ENCODE results near the gene SMARCE1.

The SMARCE1 gene

GRCh38 chr17:40645291-40645690, 2.3 kb downstream of the SMARCE1 start:
- no peak for DNase-seq

DNA sequence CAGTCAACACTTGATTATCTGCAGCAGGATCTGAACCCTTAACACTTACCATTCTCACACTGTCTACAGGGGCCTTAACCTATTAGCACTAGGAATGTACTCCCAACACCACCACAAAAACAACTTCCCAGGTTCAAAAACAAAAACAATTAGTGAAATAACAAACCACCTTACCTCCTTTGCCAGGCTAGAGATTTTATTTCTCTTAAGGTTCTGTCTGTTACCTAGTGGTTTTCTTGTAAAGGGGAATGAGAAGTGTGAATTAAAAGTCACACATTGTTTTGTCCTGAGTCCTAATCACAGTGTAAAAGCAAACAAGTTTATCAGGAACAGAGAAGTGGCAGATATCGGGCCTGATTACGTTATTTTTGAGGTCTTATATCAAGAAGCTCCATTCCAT, 9.7 kb downstream of the SMARCE1 start:
- no peak for DNase-seq

- no peak for DNase-seq
These were observed 13.7 kb downstream of the SMARCE1 start for GRCh38 chr17:40633871-40634270.

- DNase-seq, result no peak
These were observed 15.4 kb downstream of the SMARCE1 start for GRCh38 chr17:40632216-40632615.

DNA sequence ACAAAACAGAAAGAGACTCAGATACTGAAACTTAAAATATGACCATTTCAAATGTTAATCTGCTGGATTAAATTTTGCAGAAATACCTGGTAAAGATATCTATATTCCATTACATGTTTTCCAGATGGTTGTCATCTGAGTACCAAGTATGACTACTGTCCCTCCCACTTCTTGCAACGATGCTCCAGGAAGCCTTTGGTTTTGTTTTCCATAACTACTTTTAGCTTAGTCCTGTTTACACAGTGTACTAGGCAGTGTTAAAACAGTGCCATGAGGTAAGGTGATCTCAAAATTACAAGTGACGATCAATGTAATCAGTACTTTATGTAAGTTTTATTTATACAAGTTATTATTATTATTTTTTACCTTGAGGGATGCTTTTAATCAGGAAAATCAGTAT, 17.8 kb downstream of the SMARCE1 start:
- DNase-seq, result no peak

DNA sequence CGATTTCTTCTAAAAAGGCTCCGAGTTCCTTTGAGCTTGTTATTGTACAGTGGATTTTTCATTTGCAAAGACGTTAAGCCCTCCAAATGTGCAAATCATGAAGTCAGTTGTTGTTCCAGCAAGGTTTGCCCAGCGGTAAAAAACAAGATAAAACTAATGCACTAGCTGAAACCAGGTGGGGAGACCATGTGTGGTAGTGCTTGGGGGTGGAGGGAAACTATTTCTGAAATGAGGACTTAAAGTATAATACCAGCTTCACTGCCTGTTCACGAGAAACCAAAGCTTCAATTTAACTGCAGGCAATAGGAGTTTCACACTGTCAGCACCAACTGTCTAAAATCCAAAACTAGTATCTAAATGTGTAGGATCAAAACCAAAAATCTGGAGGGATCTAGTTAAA, 22.3 kb downstream of the SMARCE1 start:
- no peak for DNase-seq

GRCh38 chr17:40623419-40624210, 24.0 kb downstream of the SMARCE1 start:
- DNase-seq, result no peak

DNA sequence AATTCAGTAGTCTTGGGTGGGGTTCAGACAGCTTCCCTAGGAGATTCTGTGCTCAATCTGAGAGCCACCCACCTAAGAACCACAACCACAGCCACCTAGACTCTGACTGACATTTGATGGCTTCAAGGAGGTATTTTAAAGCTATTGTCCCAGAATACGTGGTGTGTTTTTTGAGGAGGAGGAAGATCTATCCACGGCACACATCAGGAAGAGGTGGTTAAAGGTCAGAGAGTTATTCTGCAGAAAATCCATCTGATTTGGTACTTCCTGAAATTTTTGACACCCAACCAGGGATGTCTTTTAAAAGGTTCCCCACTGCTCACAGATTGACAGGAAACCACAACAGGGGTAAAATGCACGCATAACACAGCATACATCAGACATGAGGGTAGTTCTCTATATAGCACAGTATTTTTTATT, 25.1 kb downstream of the SMARCE1 start:
- no peak for DNase-seq

DNA sequence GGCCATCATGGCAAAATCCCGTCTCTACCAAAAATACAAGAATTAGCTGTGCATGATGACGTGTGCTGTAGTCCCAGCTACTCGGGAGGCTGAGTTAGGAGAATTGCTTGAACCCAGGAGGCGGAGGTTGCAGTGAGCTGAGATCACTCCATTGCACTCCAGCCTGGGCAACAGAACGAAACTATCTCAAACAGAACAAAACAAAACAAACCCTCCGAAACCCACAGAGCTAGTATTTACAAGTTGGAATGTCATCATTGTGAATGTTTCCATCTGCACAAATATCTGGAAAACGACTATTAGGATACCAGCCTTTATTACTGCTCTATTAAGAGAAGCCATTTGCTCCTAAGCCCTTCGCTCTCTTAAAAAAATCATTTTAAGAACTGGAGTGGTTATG, 26.0 kb downstream of the SMARCE1 start:
- DNase-seq, result no peak

DNA sequence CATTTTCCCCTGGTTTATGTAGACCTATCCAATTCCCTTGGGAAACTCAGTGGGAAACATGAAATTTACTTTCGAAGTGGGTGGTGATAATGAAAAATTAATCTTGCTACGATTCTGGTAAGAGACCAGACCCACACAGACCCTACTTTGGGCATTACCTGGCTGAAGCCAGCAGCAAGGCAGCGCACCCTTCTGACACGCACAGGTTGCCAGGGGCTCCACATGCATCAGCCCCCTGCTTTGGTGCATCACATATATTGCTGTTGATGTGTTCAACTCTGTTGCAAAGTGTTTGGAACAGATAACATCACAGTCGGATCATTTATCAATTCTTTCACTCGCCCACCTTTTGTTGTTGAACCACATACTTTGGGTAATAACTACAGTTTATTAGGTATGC, 26.6 kb downstream of the SMARCE1 start:
- no peak for DNase-seq

DNA sequence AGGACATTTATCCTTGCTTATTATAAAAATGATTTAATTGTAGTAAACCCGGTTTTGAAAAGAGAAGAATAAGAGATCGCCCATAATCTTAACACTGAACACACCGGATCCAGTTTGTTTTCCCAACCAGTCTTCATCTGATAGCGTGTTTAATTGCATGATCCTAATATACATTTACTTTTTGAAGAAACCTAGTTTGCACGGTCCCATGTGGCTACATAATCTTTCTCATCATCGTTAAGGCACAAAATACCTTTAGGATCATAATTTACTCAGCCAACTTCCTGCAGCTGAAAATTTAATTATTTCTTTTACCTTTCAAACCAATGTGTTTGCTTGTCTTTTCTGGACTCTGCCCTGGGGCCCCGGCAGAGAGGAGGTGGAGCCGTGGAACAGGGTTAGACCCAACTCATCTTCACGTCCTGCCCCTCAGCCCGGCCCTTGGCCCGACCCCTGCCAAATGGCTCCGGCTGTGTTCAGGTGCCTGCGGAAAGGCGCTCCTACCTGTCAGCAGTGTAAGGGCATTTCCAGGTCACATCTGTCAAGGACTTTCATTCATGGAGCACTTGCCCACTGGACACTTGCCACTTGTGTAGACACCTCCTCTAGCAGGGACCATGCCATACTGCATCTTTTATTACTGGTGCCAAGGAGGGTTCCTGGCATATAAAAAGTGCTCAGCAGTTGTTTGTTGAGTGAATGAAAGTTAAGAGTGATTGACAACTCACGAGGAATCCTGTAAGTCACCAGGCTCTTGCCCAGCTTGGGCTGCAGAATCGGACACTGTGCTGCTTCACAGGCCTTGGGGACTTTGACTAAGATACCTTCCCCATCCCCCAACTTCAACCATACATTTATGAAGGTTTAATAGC, 28.6 kb downstream of the SMARCE1 start:
- no peak for DNase-seq

GRCh38 chr17:40617678-40618240, 29.9 kb downstream of the SMARCE1 start:
- no peak for DNase-seq

DNA sequence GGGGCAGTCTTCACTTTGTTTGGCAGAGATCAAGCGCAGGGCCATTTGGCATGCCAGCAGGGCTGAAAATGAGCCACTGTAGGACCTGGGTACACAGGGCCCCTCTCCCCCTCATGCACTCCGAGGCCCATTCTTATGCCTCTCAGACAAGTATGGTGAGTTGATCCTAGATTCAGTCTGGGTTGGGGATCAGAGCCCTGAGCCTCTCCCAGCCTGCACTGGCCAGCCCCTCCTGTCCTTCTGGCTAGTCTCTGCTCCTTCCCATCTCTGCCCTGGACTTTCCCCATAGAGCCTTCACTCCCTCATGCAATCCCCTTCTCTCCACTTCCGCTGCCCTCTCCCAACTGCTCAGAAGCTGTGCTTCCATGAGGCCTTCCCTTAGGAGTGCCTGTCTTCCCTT, 31.0 kb downstream of the SMARCE1 start:
- no peak for DNase-seq

DNA sequence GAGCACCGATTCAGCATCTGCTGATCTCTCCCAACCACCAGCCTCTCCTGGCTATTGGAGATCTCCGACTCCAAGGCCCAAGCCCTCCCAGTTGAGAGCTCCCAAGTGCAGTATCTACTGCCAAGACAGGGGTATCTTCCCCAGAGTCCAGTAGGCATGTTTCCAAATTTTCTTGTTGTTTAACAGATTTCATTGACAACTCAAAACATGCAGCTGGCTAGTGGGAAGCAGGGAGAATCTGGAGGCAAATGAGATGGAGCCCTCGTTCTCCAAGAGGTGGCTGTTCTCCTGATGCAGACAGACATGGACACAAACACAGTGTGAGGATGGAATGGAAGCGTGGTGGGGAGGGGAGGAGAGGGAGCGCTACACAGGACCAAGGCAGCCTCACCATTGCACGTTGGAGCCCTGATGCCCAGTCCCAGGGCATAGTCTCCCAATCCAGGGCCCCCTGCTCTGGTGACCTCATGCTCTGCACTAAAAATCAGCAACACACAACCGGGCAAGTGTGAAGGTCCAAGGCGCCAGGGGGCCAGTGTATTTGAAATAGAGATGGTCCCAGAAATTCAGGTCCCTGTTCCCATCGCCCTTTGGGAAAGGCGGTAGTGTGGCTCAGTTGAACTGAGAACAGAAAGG, 31.7 kb downstream of the SMARCE1 start:
- DNase-seq, result no peak

- no peak for DNase-seq
These were observed 32.4 kb downstream of the SMARCE1 start for GRCh38 chr17:40615068-40615840.

DNA sequence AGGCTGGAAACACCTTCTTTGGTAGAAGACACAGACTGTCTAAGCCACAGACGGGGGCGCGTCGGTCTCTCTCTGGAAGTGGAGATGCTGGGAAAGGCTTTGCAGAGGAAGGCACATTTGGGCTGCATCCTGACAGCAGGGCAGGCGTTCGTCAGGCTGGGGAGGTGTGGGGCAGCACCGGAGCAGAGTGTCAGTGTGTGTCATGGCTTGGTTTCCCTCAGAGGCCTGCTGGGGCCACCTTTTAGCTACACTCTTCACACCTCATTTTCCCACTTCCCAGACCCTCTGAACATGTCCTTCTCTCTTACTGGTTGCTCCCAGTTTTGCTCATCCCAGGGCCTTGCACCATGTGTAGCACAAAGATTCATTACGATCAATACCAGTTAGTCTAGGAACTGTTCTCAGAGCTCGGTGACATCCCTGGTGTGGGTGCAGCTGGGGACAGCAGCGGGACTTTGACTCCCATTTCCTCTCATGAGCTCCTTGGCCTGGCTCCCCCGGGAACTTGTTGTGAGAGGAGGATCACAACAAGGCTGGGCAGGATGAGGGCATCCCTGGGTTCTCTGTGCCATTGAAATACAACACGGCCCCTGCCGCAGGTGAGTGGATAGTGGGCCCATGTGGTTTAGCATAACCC, 33.1 kb downstream of the SMARCE1 start:
- no peak for DNase-seq

- no peak for DNase-seq
These were observed 34.0 kb downstream of the SMARCE1 start for GRCh38 chr17:40613467-40614154.

DNA sequence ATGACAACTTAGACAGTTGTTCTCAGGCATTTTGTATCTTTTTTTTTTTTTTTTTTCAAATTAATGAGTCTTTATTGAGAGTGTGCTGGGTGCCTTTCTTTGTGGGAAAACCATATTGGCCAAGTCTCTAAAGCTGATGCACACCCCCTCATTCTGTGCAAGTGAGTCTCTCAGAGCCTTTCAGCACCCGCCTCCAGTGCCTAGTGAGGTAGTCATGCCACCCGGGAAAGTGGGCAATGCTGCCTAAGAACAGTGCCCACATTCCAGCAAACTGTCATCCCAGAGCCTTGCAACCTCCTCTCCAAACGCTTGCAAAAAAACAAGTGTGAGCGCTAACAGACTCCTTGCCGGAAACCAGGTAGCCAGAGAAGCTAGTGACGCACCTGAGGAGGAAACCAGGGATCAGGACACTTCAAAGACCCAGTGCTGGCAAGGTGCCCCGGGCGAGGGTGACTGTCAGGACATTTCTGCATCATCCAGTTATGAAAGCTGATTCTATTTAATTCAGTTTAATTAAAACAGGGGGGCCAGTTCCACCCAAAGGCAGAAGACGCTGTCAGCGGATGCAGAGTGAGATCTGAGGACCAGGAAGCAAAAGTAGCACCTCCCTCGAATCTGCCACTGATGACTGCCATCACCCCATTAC, 34.9 kb downstream of the SMARCE1 start:
- no peak for DNase-seq

- DNase-seq, result no peak
These were observed 35.7 kb downstream of the SMARCE1 start for GRCh38 chr17:40611840-40612474.

GRCh38 chr17:40610359-40610758, 37.3 kb downstream of the SMARCE1 start:
- no peak for DNase-seq

Data from SIG-M5 (cell line).